HG02642 (cell line): Measurements from ENCODE around the gene KIF4B.

ENCODE experiments used
- ATAC-seq: cut with Tn5 transposase; IDR thresholded peaks from one replicate; pipeline ENCODE4 v1.9.1; 2021; ENCODE audit warnings: mild to moderate bottlenecking; ENCODE audit not compliant: unreplicated experiment, poor library complexity

The KIF4B gene

DNA sequence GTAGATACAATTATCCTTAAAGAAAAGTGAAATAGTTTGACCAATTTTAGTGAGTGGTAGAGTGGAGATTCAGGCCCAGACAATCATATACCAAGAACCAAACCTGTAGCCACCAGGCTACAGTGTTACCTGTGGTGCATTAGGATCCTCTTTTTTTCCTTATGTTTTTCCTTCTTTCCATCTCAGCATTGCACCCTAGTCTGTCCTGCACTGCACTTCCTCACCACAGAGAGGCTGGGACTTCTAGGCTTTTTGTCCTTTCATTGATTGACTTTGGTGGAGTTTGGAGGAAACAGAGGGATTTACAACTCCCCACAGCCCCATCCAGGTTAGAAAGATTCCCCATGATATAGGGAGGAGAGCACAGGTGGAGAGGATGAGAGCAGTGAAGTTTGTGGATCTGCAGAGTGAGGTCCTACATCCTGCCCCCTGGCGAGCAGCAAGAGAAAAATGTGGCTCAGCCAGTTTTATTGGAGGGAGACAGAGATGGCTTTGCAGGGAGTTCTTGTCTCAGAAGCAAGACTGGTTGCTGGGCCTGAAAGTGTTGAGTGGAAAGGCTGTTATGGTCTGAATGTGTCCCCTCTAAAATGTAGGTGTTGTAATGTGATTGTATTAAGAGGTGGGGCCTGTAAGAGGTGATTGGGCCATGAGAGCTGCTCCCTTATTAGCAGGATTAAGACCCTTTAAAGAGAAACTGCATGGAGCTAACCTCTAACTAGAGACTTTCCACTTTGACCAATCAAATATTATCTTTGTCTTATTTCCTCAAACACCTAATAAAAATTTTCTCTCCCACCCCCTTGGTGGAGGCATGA is 36.2 kb downstream of the KIF4B start:
- no peak for ATAC-seq

DNA sequence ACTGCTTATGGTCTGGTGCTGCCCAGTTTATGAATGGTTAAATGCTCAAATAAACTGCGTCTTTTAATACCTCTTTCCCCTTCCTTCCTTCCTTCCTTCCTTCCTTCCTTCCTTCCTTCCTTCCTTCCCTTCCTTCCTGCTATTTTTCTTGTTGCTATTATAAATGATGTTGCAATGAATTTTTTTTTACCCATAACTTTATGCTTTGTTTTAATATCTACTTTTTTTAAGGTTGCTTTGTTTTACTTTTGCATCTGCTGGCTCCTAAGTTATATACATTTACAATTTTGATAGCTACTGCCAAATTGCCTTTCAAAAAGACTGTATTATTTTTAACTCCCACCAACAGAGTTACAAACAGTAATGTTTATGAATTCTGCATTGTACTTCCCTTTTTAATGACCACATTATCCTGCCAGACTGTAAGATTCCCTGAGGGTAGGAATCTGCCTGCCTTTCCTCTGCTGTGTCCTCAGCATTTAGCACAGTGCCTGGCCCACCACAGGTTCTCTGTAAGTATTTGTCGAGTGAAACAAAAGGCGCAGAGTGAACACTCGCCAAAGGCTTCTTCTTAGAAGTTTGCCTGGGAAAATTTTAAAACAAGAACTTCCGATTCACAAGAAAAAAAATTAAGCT is 36.9 kb downstream of the KIF4B start:
- ATAC-seq: no peak

- no peak for ATAC-seq
Observed at GRCh38 chr5:155052532-155052931, 39.0 kb downstream of the KIF4B start.

- no peak for ATAC-seq
Observed at GRCh38 chr5:155053501-155053900, 39.9 kb downstream of the KIF4B start.

DNA sequence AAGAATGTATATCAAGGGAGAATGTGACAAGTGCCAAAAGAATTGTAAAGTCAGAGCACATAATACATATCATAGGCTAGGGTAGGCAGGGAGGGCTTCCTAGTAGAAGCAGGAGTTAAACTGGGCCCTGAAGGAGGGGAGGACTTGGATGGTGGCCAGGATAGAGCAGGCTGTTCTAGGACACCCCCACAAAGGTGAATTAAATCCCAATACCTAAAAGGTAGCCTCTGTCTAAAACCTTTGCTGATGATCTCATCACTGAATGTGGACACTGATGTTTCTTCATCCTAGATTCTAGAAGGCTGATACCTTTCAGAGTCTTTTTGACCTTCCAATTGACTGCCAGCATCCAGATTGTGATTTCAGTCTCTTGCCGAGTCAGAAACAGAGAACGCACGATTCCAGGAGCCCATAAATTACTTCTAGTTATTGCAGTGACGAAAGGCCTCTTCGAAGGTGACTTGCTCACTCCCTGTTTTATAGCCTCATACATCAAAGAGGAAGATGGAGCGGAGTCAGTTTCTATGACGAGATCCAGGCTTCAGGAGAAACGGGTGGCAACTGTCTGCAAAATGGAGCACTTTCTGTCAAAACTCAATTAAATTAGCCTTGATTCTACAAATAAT is 43.2 kb downstream of the KIF4B start:
- no peak for ATAC-seq

DNA sequence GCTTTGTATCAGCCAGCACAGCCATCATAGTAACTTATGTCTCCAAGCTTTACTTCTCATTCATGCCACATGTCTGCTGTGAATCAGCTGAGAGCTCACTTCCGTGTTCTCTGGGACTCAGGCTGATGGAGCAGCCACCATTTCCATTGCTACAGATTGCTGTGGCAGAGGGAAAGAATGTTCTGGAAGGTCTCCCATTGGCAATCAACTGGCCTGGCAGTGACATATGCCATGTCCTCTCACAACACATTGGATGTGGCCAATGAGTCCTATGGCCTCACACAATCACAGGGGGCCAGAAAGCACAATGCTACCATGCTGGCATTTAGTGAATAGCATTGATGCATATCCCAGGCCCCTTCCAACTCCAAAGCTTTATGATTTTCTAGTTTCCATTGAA is 44.1 kb downstream of the KIF4B start:
- no peak for ATAC-seq

DNA sequence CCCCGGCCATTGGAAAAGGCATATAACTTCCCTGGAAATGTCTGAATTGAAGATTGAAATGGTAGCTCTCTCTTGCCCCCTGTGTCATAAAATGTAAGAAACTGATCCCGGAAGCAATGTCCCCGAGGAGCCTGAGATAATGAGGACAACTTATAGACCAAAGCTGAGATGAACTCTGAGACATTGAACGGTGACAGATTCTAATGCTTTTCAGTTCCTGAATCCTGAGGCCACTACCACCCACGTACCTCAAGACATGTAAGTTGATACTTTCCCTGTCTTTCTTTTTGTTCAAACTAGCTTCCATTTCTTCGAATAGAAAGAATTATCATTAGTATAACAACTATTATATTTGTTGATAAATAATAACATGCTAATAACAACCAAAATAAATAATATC is 51.0 kb downstream of the KIF4B start:
- no peak for ATAC-seq

DNA sequence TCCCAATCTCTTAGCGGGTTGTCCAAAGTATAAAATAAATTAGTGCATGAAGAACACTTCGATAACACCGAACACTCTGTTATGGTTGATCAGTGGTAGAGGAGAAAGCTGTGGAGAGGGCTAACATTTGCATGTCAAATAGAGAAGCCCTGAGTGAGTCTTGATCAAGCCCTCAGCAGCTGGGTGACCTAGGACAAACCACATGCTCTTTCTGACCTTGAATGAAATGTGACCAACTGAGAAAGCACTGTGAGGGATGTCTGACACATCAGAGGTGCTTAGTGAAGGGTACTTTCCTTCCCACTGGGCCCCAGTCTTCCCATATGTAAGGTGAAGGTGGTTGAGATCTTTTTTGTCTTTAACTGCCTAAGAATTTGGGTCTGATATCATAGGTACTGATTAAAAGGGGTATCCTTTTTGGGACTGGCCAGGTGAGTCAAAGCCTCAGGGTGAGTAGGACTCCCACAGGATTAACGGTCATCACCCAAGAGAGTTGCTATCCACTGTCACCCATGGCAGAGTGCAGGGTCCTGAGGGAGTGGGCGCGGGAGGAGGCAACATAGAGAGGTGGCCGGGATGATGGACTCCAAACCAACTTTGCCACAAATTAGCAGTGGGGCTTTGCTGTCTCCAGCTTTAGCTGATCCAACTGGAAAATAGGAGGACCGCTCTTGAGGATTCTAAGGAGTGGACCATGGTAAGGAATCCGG is 53.5 kb downstream of the KIF4B start:
- ATAC-seq: no peak
